Natural killer cell (primary cell): Measurements from ENCODE around the gene ALDH6A1. TPM values are rescaled to one million over a fixed set of nuclear protein-coding genes. Genes with fewer than 3 reads are reported as not detected.

Source experiments
- ATAC-seq, 3 donors: fragments of 150-1000 bp in 2 of 3; fragments of 200-7000 bp in 1 of 3; cut with Tn5 transposase; 1 replicate in 1 of 3; 2 replicates in 2 of 3; pipeline ENCODE4 v1.10.0; 2021; ENCODE audit warnings: mild to moderate bottlenecking in 2 of 3, moderate library complexity in 2 of 3
- DNase-seq, 2 donors: peaks; one replicate each; pipeline versions ENCODE4 v3.0.0 to v3.0.0-alpha.2; 2013 to 2021; ENCODE audit warnings: mixed read lengths in 1 of 2
- H3K27ac ChIP-seq: one replicate; pipeline ENCODE4 v1.5.1; 2013; ENCODE audit warnings: mild to moderate bottlenecking, low read length
- H3K27me3 ChIP-seq: one replicate; pipeline ENCODE4 v1.6.1; 2013; ENCODE audit warnings: low read length; ENCODE audit not compliant: control insufficient read depth, insufficient read depth
- H3K36me3 ChIP-seq: one replicate; pipeline ENCODE4 v1.6.1; 2013; ENCODE audit warnings: low read length; ENCODE audit not compliant: control insufficient read depth, insufficient read depth
- H3K4me1 ChIP-seq: one replicate; pipeline ENCODE4 v1.6.1; 2013; ENCODE audit warnings: low read length; ENCODE audit not compliant: control insufficient read depth, insufficient read depth
- H3K4me3 ChIP-seq: one replicate; pipeline ENCODE4 v1.5.1; 2013; ENCODE audit warnings: low read length
- H3K9me3 ChIP-seq: one replicate; pipeline ENCODE4 v1.6.1; 2013; ENCODE audit warnings: low read length; ENCODE audit not compliant: control insufficient read depth, insufficient read depth
- H3K27ac Mint-ChIP-seq, 2 donors: one replicate each; pipeline ENCODE4 v1.8.0; 2022; ENCODE audit warnings: mild to moderate bottlenecking in 2 of 2, mixed read lengths in 2 of 2, moderate library complexity in 1 of 2
- H3K27me3 Mint-ChIP-seq, 2 donors: one replicate each; pipeline ENCODE4 v1.8.0; 2022; ENCODE audit warnings: low read depth in 2 of 2, mixed read lengths in 2 of 2
- H3K36me3 Mint-ChIP-seq: one replicate; pipeline ENCODE4 v1.8.0; 2022; ENCODE audit warnings: mixed read lengths
- H3K4me1 Mint-ChIP-seq, 2 donors: one replicate each; pipeline ENCODE4 v1.8.0; 2022; ENCODE audit warnings: mixed read lengths in 2 of 2
- H3K4me3 Mint-ChIP-seq: one replicate; pipeline ENCODE4 v1.8.0; 2022; ENCODE audit warnings: mild to moderate bottlenecking, moderate library complexity, mixed read lengths
- H3K9me3 Mint-ChIP-seq, 2 donors: one replicate each; pipeline ENCODE4 v1.8.0; 2022; ENCODE audit warnings: mixed read lengths in 2 of 2
- CTCF ChIP-seq: fragments of 200-600 bp; IDR thresholded peaks from one replicate; pipeline ENCODE4 v1.8.0; 2022; ENCODE audit warnings: antibody characterized with exemption
- WGBS: methylation state at CpG from one replicate; pipeline ENCODE4 v1.1.7; 2013; ENCODE audit warnings: missing lambda C conversion rate; ENCODE audit not compliant: insufficient coverage; 5-methylcytosine and 5-hydroxymethylcytosine counted together
- intact Hi-C: fragments of 100-400 bp; cut with micrococcal nuclease; formaldehyde crosslinking; loops from one replicate; pipeline ENCODE4 v1.14.2; 2022
- total RNA-seq, 4 donors: library from RNA; stranded (reverse); fragments of 120-200 nt in 1 of 4; gene quantifications; one replicate each; pipeline versions ENCODE4 v1.2.3 to v1.2.4, GENCODE V29; 2013 to 2022

ALDH6A1 gene
- total RNA-seq, 3 donors from 2014 or later (not counting 1 experiment from before 2014, with no cell fraction given): 8.5 to 9.6 (median 9.5) TPM

- H3K9me3 Mint-ChIP-seq: no peaks in the 10 kb centered on the region
- intact Hi-C loops: no loop called here
- Histone ChIP-seq H3K4me1 (peaks cover 11% of the 10 kb centered on the region), H3K36me3 (no peaks in the 10 kb centered on the region), H3K27ac (no peak overlapping the region), H3K9me3 (no peaks in the 10 kb centered on the region), H3K27me3 (no peaks in the 10 kb centered on the region), H3K4me3 (no peak overlapping the region)
- peaks cover 28 to 38% of the 10 kb centered on the region in 2 donors for H3K4me1 Mint-ChIP-seq
- TF ChIP-seq CTCF: no peak
- no peak overlapping the region for H3K4me3 Mint-ChIP-seq
- H3K36me3 Mint-ChIP-seq: no peaks in the 10 kb centered on the region
- ATAC-seq (no peak), DNase-seq (no peak)
- 96% methylated on average over 4 of the region's 4 CpGs for WGBS
- H3K27ac Mint-ChIP-seq: no peak overlapping the region
- H3K27me3 Mint-ChIP-seq: no peaks in the 10 kb centered on the region
Measured at GRCh38 chr14:74080820-74081460, 3.3 kb downstream of the ALDH6A1 start.

GRCh38 chr14:74077401-74077800 is 6.9 kb downstream of the ALDH6A1 start:
- Histone ChIP-seq H3K4me3 (no peak overlapping the region), H3K36me3 (peaks cover 3% of the 10 kb centered on the region), H3K27me3 (no peaks in the 10 kb centered on the region), H3K9me3 (no peaks in the 10 kb centered on the region), H3K4me1 (no peaks in the 10 kb centered on the region), H3K27ac (no peak overlapping the region)
- ATAC-seq (no peak), DNase-seq (no peak)
- H3K4me3 Mint-ChIP-seq: no peak overlapping the region
- WGBS: 86% methylated on average over 1 of the region's 1 CpG
- no peak overlapping the region for H3K27ac Mint-ChIP-seq
- H3K4me1 Mint-ChIP-seq: peaks cover 0 to 9% of the 10 kb centered on the region in 2 donors
- H3K27me3 Mint-ChIP-seq: no peaks in the 10 kb centered on the region
- H3K36me3 Mint-ChIP-seq: no peaks in the 10 kb centered on the region
- H3K9me3 Mint-ChIP-seq: no peaks in the 10 kb centered on the region
- intact Hi-C loops: no loop called here
- no peak for TF ChIP-seq CTCF

- H3K4me3 ChIP-seq: no peak overlapping the region
- H3K9me3 ChIP-seq: no peaks in the 10 kb centered on the region
- H3K4me3 Mint-ChIP-seq: no peak overlapping the region
- no peak for DNase-seq
- H3K4me1 Mint-ChIP-seq: no peaks in the 10 kb centered on the region
- no peaks in the 10 kb centered on the region for H3K27me3 ChIP-seq
- no peak for ATAC-seq
- no peak for TF ChIP-seq CTCF
- intact Hi-C loops: no loop called here
- H3K27me3 Mint-ChIP-seq: no peaks in the 10 kb centered on the region
- no peaks in the 10 kb centered on the region for H3K9me3 Mint-ChIP-seq
- H3K4me1 ChIP-seq: no peaks in the 10 kb centered on the region
- no peak overlapping the region for H3K27ac ChIP-seq
- H3K36me3 Mint-ChIP-seq: peaks cover 12% of the 10 kb centered on the region
- no peak overlapping the region for H3K27ac Mint-ChIP-seq
- peaks cover 28% of the 10 kb centered on the region for H3K36me3 ChIP-seq
- 100% methylated on average over 1 of the region's 3 CpGs for WGBS
Measured at GRCh38 chr14:74065746-74066575, 18.3 kb downstream of the ALDH6A1 start.
